H9 (cell line): ENCODE results near the gene CD1D. TPM values are rescaled to one million over a fixed set of nuclear protein-coding genes. Genes with fewer than 3 reads are reported as not detected.

Source experiments
- DNase-seq: peaks from one replicate; pipeline ENCODE4 v3.0.0-alpha.2; 2017
- H2AFZ ChIP-seq: one replicate; pipeline ENCODE4 v1.6.1; 2013; ENCODE audit warnings: mild to moderate bottlenecking, low read length, control low read depth, moderate library complexity
- H2AK5ac ChIP-seq: 2 replicates; pipeline ENCODE4 v1.6.1; 2013; ENCODE audit warnings: low read length, control low read depth, mixed read lengths; ENCODE audit not compliant: insufficient read length
- H2BK120ac ChIP-seq: one replicate; pipeline ENCODE4 v1.6.1; 2013; ENCODE audit warnings: low read depth, mild to moderate bottlenecking, low read length, control low read depth, inconsistent platforms; ENCODE audit not compliant: poor library complexity, severe bottlenecking
- H2BK12ac ChIP-seq: 2 replicates; pipeline ENCODE4 v1.6.1; 2013; ENCODE audit warnings: low read length, control low read depth, mixed read lengths, low read depth; ENCODE audit not compliant: insufficient read length
- H2BK15ac ChIP-seq: 2 replicates; pipeline ENCODE4 v1.6.1; 2013; ENCODE audit warnings: low read depth, low read length, control low read depth
- H2BK20ac ChIP-seq: one replicate; pipeline ENCODE4 v1.6.1; 2013; ENCODE audit warnings: low read depth, mild to moderate bottlenecking, low read length, control low read depth, inconsistent platforms; ENCODE audit not compliant: poor library complexity, severe bottlenecking
- H2BK5ac ChIP-seq: 2 replicates; pipeline ENCODE4 v1.6.1; 2013; ENCODE audit warnings: low read length, control low read depth, mixed read lengths; ENCODE audit not compliant: insufficient read length
- H3K14ac ChIP-seq: 2 replicates; pipeline ENCODE4 v1.6.1; 2013; ENCODE audit warnings: low read length, control low read depth; ENCODE audit not compliant: insufficient read depth
- H3K18ac ChIP-seq: 2 replicates; pipeline ENCODE4 v1.6.1; 2013; ENCODE audit warnings: low read depth, mild to moderate bottlenecking, mixed read lengths, low read length, control low read depth; ENCODE audit not compliant: insufficient read length
- H3K23ac ChIP-seq: 2 replicates; pipeline ENCODE4 v1.6.1; 2013; ENCODE audit warnings: low read length, control low read depth, mixed read lengths, low read depth; ENCODE audit not compliant: insufficient read length
- H3K23me2 ChIP-seq: 2 replicates; pipeline ENCODE4 v1.6.1; 2013; ENCODE audit warnings: low read depth, mild to moderate bottlenecking, mixed read lengths, low read length, control low read depth; ENCODE audit not compliant: insufficient read length, poor library complexity, severe bottlenecking
- H3K27ac ChIP-seq: 2 replicates; pipeline ENCODE4 v1.5.1; 2013; ENCODE audit warnings: low read length, control low read depth, mixed read lengths, low read depth; ENCODE audit not compliant: insufficient read length
- H3K27me3 ChIP-seq: 2 replicates; pipeline ENCODE4 v1.6.1; 2013; ENCODE audit warnings: low read length, control low read depth, inconsistent platforms; ENCODE audit not compliant: insufficient read depth
- H3K4ac ChIP-seq: 2 replicates; pipeline ENCODE4 v1.6.1; 2013; ENCODE audit warnings: low read depth, mild to moderate bottlenecking, control low read depth, inconsistent platforms, low read length, moderate library complexity
- H3K4me1 ChIP-seq: 2 replicates; pipeline ENCODE4 v1.6.1; 2013; ENCODE audit warnings: low read length, control low read depth, inconsistent platforms; ENCODE audit not compliant: insufficient read depth
- H3K4me2 ChIP-seq: 2 replicates; pipeline ENCODE4 v1.6.1; 2013; ENCODE audit warnings: low read length, control low read depth, mixed read lengths; ENCODE audit not compliant: insufficient read length, insufficient read depth
- H3K56ac ChIP-seq: 2 replicates; pipeline ENCODE4 v1.6.1; 2013; ENCODE audit warnings: low read depth, mild to moderate bottlenecking, mixed read lengths, low read length, control low read depth; ENCODE audit not compliant: insufficient read length
- H3K79me1 ChIP-seq: 2 replicates; pipeline ENCODE4 v1.6.1; 2013; ENCODE audit warnings: low read depth, mild to moderate bottlenecking, moderate library complexity, low read length, control low read depth, inconsistent platforms; ENCODE audit not compliant: insufficient read depth, poor library complexity, severe bottlenecking
- H3K79me2 ChIP-seq: 2 replicates; pipeline ENCODE4 v1.6.1; 2013; ENCODE audit warnings: low read length, control low read depth, inconsistent platforms; ENCODE audit not compliant: insufficient read depth
- H3K9ac ChIP-seq: 2 replicates; pipeline ENCODE4 v1.6.1; 2013; ENCODE audit warnings: low read length, control low read depth, mixed read lengths; ENCODE audit not compliant: insufficient read length; ENCODE audit errors: extremely low read depth
- H3K9me3 ChIP-seq: one replicate; pipeline ENCODE4 v1.6.1; 2013; ENCODE audit warnings: low read depth, low read length, inconsistent platforms; ENCODE audit not compliant: control insufficient read depth
- H3T11ph ChIP-seq: one replicate; pipeline ENCODE4 v1.6.1; 2013; ENCODE audit warnings: mild to moderate bottlenecking, low read length, control low read depth, inconsistent platforms
- H4K20me1 ChIP-seq: one replicate; pipeline ENCODE4 v1.6.1; 2013; ENCODE audit not compliant: control insufficient read depth, insufficient read length, insufficient read depth
- H4K5ac ChIP-seq: 2 replicates; pipeline ENCODE4 v1.6.1; 2013; ENCODE audit warnings: low read depth, mild to moderate bottlenecking, mixed read lengths, low read length, control low read depth; ENCODE audit not compliant: insufficient read length
- H4K8ac ChIP-seq: replicated peaks from 2 replicates; pipeline ENCODE4 v1.6.1; 2013; ENCODE audit warnings: low read length, control low read depth, mixed read lengths, low read depth; ENCODE audit not compliant: insufficient read length
- H4K91ac ChIP-seq: 2 replicates; pipeline ENCODE4 v1.6.1; 2013; ENCODE audit warnings: low read depth, mild to moderate bottlenecking, moderate library complexity, mixed read lengths, low read length, control low read depth; ENCODE audit not compliant: insufficient read length
- H3K27ac Mint-ChIP-seq, 3 experiments: 2 replicates in 2 of 3; 3 replicates in 1 of 3; pipeline ENCODE4 v1.8.0; 2020 to 2021; ENCODE audit warnings: mixed read lengths in 3 of 3, mild to moderate bottlenecking in 1 of 3, moderate library complexity in 1 of 3
- H3K27me3 Mint-ChIP-seq: 2 replicates; pipeline ENCODE4 v1.8.0; 2021; ENCODE audit warnings: low read depth, mild to moderate bottlenecking, moderate library complexity, mixed read lengths
- H3K36me3 Mint-ChIP-seq, 3 experiments: 2 replicates in 2 of 3; 3 replicates in 1 of 3; pipeline ENCODE4 v1.8.0; 2020 to 2021; ENCODE audit warnings: low read depth in 3 of 3, mixed read lengths in 3 of 3; ENCODE audit not compliant: insufficient read depth in 1 of 3
- H3K4me1 Mint-ChIP-seq, 2 experiments: 2 replicates each; pipeline ENCODE4 v1.8.0; 2020; ENCODE audit warnings: mixed read lengths in 2 of 2
- H3K4me3 Mint-ChIP-seq, 2 experiments: 2 replicates in 1 of 2; 3 replicates in 1 of 2; pipeline ENCODE4 v1.8.0; 2020 to 2021; ENCODE audit warnings: mild to moderate bottlenecking in 2 of 2, mixed read lengths in 2 of 2, moderate library complexity in 1 of 2
- H3K9me3 Mint-ChIP-seq, 2 experiments: 2 replicates in 1 of 2; 3 replicates in 1 of 2; pipeline ENCODE4 v1.8.0; 2020; ENCODE audit warnings: mild to moderate bottlenecking in 2 of 2, mixed read lengths in 2 of 2, moderate library complexity in 1 of 2
- CTCF ChIP-seq: fragments of 200-600 bp; sonication (generic); conservative IDR thresholded peaks from 3 replicates; pipeline ENCODE4 v1.8.0; 2021; ENCODE audit warnings: antibody characterized with exemption, mild to moderate bottlenecking
- WGBS: extraction: QIAGEN DNeasy Blood & Tissue Kit; methylation state at CpG from one replicate; pipeline ENCODE4 v1.1.7; 2013; ENCODE audit warnings: missing lambda C conversion rate, low lambda C conversion rate, mixed read lengths; ENCODE audit not compliant: insufficient read length; ENCODE audit errors: extremely low coverage; 5-methylcytosine and 5-hydroxymethylcytosine counted together
- total RNA-seq: library from RNA; stranded (reverse); gene quantifications from 2 replicates; pipeline ENCODE4 v1.2.1, GENCODE V29; 2021

The CD1D gene
- total RNA-seq, 1 experiment from 2014 or later, result 0.98 TPM

- TF ChIP-seq CTCF, result no peak
- H3K36me3 Mint-ChIP-seq, result 0 out of 7 replicates have a peak, but pooled peaks cover 0 to 1% (median 0%) of the 10 kb centered on the region in 3 experiments
- Histone ChIP-seq H3K14ac (no peak overlapping the region), H2BK15ac (no peak overlapping the region), H3K56ac (no peak overlapping the region), H3K9ac (no peak overlapping the region), H3K9me3 (no peaks in the 10 kb centered on the region), H2AK5ac (no peak overlapping the region), H3T11ph (no peak overlapping the region), H4K20me1 (no peaks in the 10 kb centered on the region), H2BK5ac (no peak overlapping the region), H4K8ac (no peak overlapping the region), H3K27me3 (no peaks in the 10 kb centered on the region), H4K5ac (no peak overlapping the region), H3K79me1 (no peaks in the 10 kb centered on the region), H4K91ac (no peak overlapping the region), H3K4me2 (no peak overlapping the region), H3K4ac (no peak overlapping the region), H3K23ac (no peak overlapping the region), H2AFZ (no peak overlapping the region), H2BK120ac (no peak overlapping the region), H3K23me2 (no peaks in the 10 kb centered on the region), H3K27ac (no peak overlapping the region), H3K4me1 (no peaks in the 10 kb centered on the region), H3K79me2 (no peaks in the 10 kb centered on the region), H2BK20ac (no peak overlapping the region), H2BK12ac (no peak overlapping the region), H3K18ac (no peak overlapping the region)
- no peak overlapping the region for H3K4me3 Mint-ChIP-seq
- DNase-seq, result no peak
- peaks cover 11 to 25% of the 10 kb centered on the region in 2 experiments for H3K4me1 Mint-ChIP-seq
- no peak overlapping the region for H3K27ac Mint-ChIP-seq
- no CpG with 5 or more reads among the region's 5 CpGs for WGBS
- peaks cover 27% of the 10 kb centered on the region for H3K27me3 Mint-ChIP-seq
- peaks cover 0 to 1% of the 10 kb centered on the region in 2 experiments; a peak in 1 of 5 replicates for H3K9me3 Mint-ChIP-seq
These were observed 26.8 kb upstream of the CD1D start for GRCh38 chr1:158153746-158154444.
